ENCODE results near the gene DIP2C. TPM values are rescaled to one million over a fixed set of nuclear protein-coding genes. Genes with fewer than 3 reads are reported as not detected.

DIP2C gene
- total and polyA plus RNA-seq, 2 donors (not counting 1 experiment from before 2014, with no cell fraction given): 1.3 to 1.9 TPM

DNA sequence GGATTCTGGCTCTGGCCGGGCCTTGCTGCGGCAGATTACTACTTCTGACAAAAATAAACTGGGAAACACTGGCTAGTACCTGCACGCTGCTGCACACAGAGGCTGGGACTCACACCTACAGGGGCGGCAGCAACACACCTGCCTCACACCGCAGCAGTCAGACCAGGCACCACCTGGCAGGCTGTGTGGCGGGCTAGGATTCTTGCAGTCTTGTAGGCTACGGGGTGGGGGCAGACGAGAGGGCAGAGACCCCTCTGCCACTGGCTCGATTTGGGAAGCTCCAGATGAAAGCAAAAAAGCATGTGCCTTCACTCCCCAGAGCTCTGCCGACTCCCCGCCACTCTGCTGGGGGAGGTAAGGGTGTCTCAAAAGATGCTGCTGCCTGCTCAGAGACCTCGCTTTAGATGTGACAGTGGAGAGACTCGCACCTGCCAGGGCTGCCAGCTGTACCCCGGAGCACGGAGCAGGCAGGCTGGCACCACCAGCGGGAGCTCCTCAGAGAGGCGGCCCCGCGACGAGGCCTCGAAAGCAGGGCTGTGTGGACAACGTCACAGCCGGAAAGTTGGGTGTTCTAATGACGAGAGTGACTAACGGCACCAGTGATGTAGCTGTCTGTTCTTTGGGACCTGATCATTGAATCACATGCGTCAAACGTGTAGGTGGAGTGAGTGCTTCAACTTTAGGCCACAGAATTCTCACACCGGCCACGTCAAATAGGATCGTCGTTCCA lies 303.7 kb downstream of the DIP2C start:
- H3K9me3 ChIP-seq (ENCODE audit: control extremely low read depth in 1 of 3, control insufficient read depth in 2 of 3, insufficient read depth in 1 of 3, low read length in 2 of 3): peaks cover 0 to 9% (median 0%) of the 10 kb centered on the region in 3 donors
- H3K4me3 ChIP-seq (ENCODE audit: control extremely low read depth in 1 of 5, extremely low read depth in 1 of 5, insufficient read depth in 1 of 5, low read depth in 2 of 5, low read length in 4 of 5): no peak overlapping the region
- Mint-ChIP-seq H3K27ac (no peak overlapping the region), H3K4me3 (no peak overlapping the region), H3K27me3 (peaks cover 3% of the 10 kb centered on the region), H3K9me3 (ENCODE audit: insufficient read depth) (no peaks in the 10 kb centered on the region), H3K4me1 (no peaks in the 10 kb centered on the region)
- H3K27me3 ChIP-seq (replicated peaks in 1 of 4; ENCODE audit: control extremely low read depth in 1 of 4, control insufficient read depth in 3 of 4, insufficient read depth in 4 of 4, low read length in 3 of 4): peaks cover 0 to 2% (median 0%) of the 10 kb centered on the region in 4 experiments
- intact Hi-C loops (cut with micrococcal nuclease): no loop called here
- no peak overlapping the region for H3K4me2 ChIP-seq (replicated peaks; ENCODE audit: low read depth, low read length, poor library complexity, severe bottlenecking)
- WGBS (ENCODE audit: insufficient coverage): 83% methylated on average over 30 of the region's 31 CpGs
- H2AFZ ChIP-seq (ENCODE audit: insufficient read depth, low read depth, low read length, poor library complexity, severe bottlenecking): no peak overlapping the region
- POLR2A ChIA-PET: no interaction called here
- H3K27ac ChIP-seq (ENCODE audit: low read length in 2 of 2): no peak overlapping the region
- no peaks in the 10 kb centered on the region for H4K20me1 ChIP-seq (ENCODE audit: control insufficient read depth, insufficient read depth, low read length, poor library complexity, severe bottlenecking)
- DNase-seq (no peak), ATAC-seq (ENCODE audit: low read depth) (no peak)
- CTCF ChIA-PET: no interaction called here
- no peaks in the 10 kb centered on the region for H3K4me1 ChIP-seq (ENCODE audit: control insufficient read depth in 2 of 2, insufficient read depth in 2 of 2, low read length in 2 of 2)
- no peak for TF ChIP-seq EZH2 (IDR thresholded peaks at IDR 0.05; ENCODE audit: borderline replicate concordance, insufficient read depth, low read depth, low read length, poor library complexity, severe bottlenecking)
- TF ChIP-seq, protein P1, sequence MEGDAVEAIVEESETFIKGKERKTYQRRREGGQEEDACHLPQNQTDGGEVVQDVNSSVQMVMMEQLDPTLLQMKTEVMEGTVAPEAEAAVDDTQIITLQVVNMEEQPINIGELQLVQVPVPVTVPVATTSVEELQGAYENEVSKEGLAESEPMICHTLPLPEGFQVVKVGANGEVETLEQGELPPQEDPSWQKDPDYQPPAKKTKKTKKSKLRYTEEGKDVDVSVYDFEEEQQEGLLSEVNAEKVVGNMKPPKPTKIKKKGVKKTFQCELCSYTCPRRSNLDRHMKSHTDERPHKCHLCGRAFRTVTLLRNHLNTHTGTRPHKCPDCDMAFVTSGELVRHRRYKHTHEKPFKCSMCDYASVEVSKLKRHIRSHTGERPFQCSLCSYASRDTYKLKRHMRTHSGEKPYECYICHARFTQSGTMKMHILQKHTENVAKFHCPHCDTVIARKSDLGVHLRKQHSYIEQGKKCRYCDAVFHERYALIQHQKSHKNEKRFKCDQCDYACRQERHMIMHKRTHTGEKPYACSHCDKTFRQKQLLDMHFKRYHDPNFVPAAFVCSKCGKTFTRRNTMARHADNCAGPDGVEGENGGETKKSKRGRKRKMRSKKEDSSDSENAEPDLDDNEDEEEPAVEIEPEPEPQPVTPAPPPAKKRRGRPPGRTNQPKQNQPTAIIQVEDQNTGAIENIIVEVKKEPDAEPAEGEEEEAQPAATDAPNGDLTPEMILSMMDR (IDR thresholded peaks at IDR 0.05): no peak
- no peak overlapping the region for H3K9ac ChIP-seq (ENCODE audit: low read length)
- H3K36me3 ChIP-seq (replicated peaks in 1 of 2; ENCODE audit: control extremely low read depth in 1 of 2, control insufficient read depth in 1 of 2, extremely low read depth in 1 of 2, insufficient read depth in 2 of 2, low read length in 1 of 2): no peaks in the 10 kb centered on the region
- no peaks in the 10 kb centered on the region for H3K79me2 ChIP-seq (ENCODE audit: control insufficient read depth, insufficient read depth, low read length)

DNA sequence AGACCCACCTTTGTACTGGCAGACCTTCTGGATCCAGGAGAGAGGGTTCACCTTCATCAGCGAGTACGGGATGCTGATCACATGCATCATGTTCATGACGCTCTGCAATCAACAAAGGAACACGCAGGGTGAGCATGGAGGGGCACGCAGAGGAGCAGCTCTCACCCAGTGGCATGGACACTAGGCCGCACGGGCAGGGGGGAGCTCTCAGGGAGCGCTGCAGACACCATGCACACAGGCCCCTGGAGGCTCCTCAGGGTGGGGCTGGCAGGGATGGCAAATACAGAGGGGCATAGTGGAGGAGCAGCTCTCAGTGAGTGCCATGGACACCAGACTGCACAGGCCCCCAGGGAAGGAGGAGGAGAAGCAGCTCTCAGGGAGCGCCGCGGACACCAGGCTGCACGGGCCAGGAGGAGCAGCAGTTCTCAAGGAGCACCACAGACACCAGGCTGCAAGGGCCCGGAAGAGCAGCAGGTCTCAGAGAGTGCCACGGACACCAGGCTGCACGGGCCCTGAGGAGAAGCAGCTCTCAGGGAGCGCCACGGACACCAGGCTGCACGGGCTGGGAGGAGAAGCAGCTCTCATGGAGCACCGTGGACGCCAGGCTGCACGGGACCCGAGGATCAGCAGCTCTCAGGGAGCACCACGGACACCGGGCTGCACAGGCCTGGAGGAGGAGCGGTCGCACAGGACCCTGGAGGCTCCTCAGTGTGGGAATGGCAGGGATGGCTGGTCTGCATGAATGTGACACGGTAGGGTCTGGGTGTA lies 304.7 kb downstream of the DIP2C start:
- H3K79me2 ChIP-seq (ENCODE audit: control insufficient read depth, insufficient read depth, low read length): no peaks in the 10 kb centered on the region
- intact Hi-C loops (cut with micrococcal nuclease): no loop called here
- H3K9me3 Mint-ChIP-seq (ENCODE audit: insufficient read depth): no peaks in the 10 kb centered on the region
- no peak overlapping the region for H3K27ac Mint-ChIP-seq
- peaks cover 7% of the 10 kb centered on the region for H3K27me3 Mint-ChIP-seq
- no peak overlapping the region for H3K4me3 Mint-ChIP-seq
- POLR2A ChIA-PET: no interaction called here
- H3K9me3 ChIP-seq (ENCODE audit: control extremely low read depth in 1 of 3, control insufficient read depth in 2 of 3, insufficient read depth in 1 of 3, low read length in 2 of 3): peaks cover 0 to 9% (median 0%) of the 10 kb centered on the region in 3 donors
- ATAC-seq (ENCODE audit: low read depth) (no peak), DNase-seq (no peak)
- no peak overlapping the region for H3K4me3 ChIP-seq (ENCODE audit: control extremely low read depth in 1 of 5, extremely low read depth in 1 of 5, insufficient read depth in 1 of 5, low read depth in 2 of 5, low read length in 4 of 5)
- H3K4me1 ChIP-seq (ENCODE audit: control insufficient read depth in 2 of 2, insufficient read depth in 2 of 2, low read length in 2 of 2): no peaks in the 10 kb centered on the region
- TF ChIP-seq, protein P1 (IDR thresholded peaks at IDR 0.05): no peak
- no peak for TF ChIP-seq EZH2 (IDR thresholded peaks at IDR 0.05; ENCODE audit: borderline replicate concordance, insufficient read depth, low read depth, low read length, poor library complexity, severe bottlenecking)
- peaks cover 0 to 2% (median 0%) of the 10 kb centered on the region in 4 experiments for H3K27me3 ChIP-seq (replicated peaks in 1 of 4; ENCODE audit: control extremely low read depth in 1 of 4, control insufficient read depth in 3 of 4, insufficient read depth in 4 of 4, low read length in 3 of 4)
- no peak overlapping the region for H3K9ac ChIP-seq (ENCODE audit: low read length)
- no peak overlapping the region for H3K4me2 ChIP-seq (replicated peaks; ENCODE audit: low read depth, low read length, poor library complexity, severe bottlenecking)
- H3K27ac ChIP-seq (ENCODE audit: low read length in 2 of 2): no peak overlapping the region
- 94% methylated on average over 24 of the region's 27 CpGs for WGBS (ENCODE audit: insufficient coverage)
- CTCF ChIA-PET: no interaction called here
- H4K20me1 ChIP-seq (ENCODE audit: control insufficient read depth, insufficient read depth, low read length, poor library complexity, severe bottlenecking): no peaks in the 10 kb centered on the region
- H3K36me3 ChIP-seq (replicated peaks in 1 of 2; ENCODE audit: control extremely low read depth in 1 of 2, control insufficient read depth in 1 of 2, extremely low read depth in 1 of 2, insufficient read depth in 2 of 2, low read length in 1 of 2): no peaks in the 10 kb centered on the region
- no peak overlapping the region for H2AFZ ChIP-seq (ENCODE audit: insufficient read depth, low read depth, low read length, poor library complexity, severe bottlenecking)
- H3K4me1 Mint-ChIP-seq: no peaks in the 10 kb centered on the region
